Loucy (cell line): ENCODE data around the gene UQCRFS1.
"Not testable (repeated sequence)": the region's sequence is repeated elsewhere in the genome, so short reads cannot be mapped to it uniquely, and the experiment has no call there.

Experiments
- H2AFZ ChIP-seq: fragments of 200-600 bp; sonication (generic); 2 replicates; pipeline ENCODE4 v1.6.0; 2016; ENCODE audit warnings: antibody characterized with exemption, mild to moderate bottlenecking, low read length, moderate library complexity
- H3F3A ChIP-seq: fragments of 200-600 bp; 2 replicates; pipeline ENCODE4 v1.6.0; 2016; ENCODE audit warnings: antibody characterized with exemption, low read depth, mild to moderate bottlenecking
- H3K27me3 ChIP-seq: fragments of 200-600 bp; sonication (generic); 2 replicates; pipeline ENCODE4 v1.6.1; 2014; ENCODE audit warnings: low read length, mild to moderate bottlenecking; ENCODE audit not compliant: insufficient read depth, poor library complexity, severe bottlenecking
- H3K36me3 ChIP-seq: fragments of 200-600 bp; sonication (generic); 2 replicates; pipeline ENCODE4 v1.6.1; 2016; ENCODE audit warnings: low read length; ENCODE audit not compliant: insufficient read depth
- H3K4me1 ChIP-seq: fragments of 200-600 bp; sonication (generic); 2 replicates; pipeline ENCODE4 v1.5.1; 2014; ENCODE audit warnings: low read length, mild to moderate bottlenecking; ENCODE audit not compliant: insufficient read depth, poor library complexity, severe bottlenecking
- H3K4me2 ChIP-seq: fragments of 200-600 bp; sonication (generic); 2 replicates; pipeline ENCODE4 v1.6.0; 2014; ENCODE audit warnings: antibody characterized with exemption, low read length, low read depth, mild to moderate bottlenecking; ENCODE audit not compliant: poor library complexity, severe bottlenecking
- H3K4me3 ChIP-seq: fragments of 200-600 bp; sonication (generic); 2 replicates; pipeline ENCODE4 v1.5.1; 2014; ENCODE audit warnings: low read length, mild to moderate bottlenecking, mixed read lengths; ENCODE audit not compliant: poor library complexity, severe bottlenecking
- H3K79me2 ChIP-seq: fragments of 200-600 bp; sonication (generic); 2 replicates; pipeline ENCODE4 v1.6.1; 2014; ENCODE audit warnings: low read length; ENCODE audit not compliant: insufficient read depth
- H3K9ac ChIP-seq: fragments of 200-600 bp; sonication (generic); 2 replicates; pipeline ENCODE4 v1.6.0; 2014; ENCODE audit warnings: mild to moderate bottlenecking, low read depth, low read length, moderate library complexity; ENCODE audit not compliant: poor library complexity, severe bottlenecking
- H3K9me2 ChIP-seq: fragments of 200-600 bp; sonication (generic); replicated peaks from 2 replicates; pipeline ENCODE4 v1.6.1; 2016; ENCODE audit warnings: low read depth, low read length, mixed read lengths
- H3K9me3 ChIP-seq: fragments of 200-600 bp; sonication (generic); 2 replicates; pipeline ENCODE4 v1.6.1; 2014; ENCODE audit warnings: mild to moderate bottlenecking, antibody characterized with exemption, low read length, low read depth; ENCODE audit not compliant: insufficient read depth
- H4K20me1 ChIP-seq: fragments of 200-600 bp; sonication (generic); 2 replicates; pipeline ENCODE4 v1.6.0; 2014; ENCODE audit warnings: antibody characterized with exemption, low read length, mild to moderate bottlenecking; ENCODE audit not compliant: insufficient read depth, poor library complexity, severe bottlenecking
- CTCF ChIP-seq: fragments of 200-600 bp; sonication (generic); conservative IDR thresholded peaks from 2 replicates; pipeline ENCODE4 v1.5.1; 2014; ENCODE audit warnings: mild to moderate bottlenecking, antibody characterized with exemption, low read length
- EZH2phosphoT487 ChIP-seq: fragments of 200-600 bp; IDR thresholded peaks from 2 replicates; pipeline ENCODE4 v1.6.1; 2018; ENCODE audit warnings: antibody characterized with exemption, mild to moderate bottlenecking, moderate library complexity, borderline replicate concordance

The UQCRFS1 gene

GRCh38 chr19:29232315-29232852 is 19.4 kb upstream of the UQCRFS1 start:
- 0 out of 2 replicates have a peak, but pooled peaks cover 7% of the 10 kb centered on the region for H3K9me3 ChIP-seq
- H3K9me2 ChIP-seq = no peaks in the 10 kb centered on the region
- H4K20me1 ChIP-seq = no peaks in the 10 kb centered on the region
- TF ChIP-seq EZH2phosphoT487 = no peak
- TF ChIP-seq CTCF = no peak
- no peaks in the 10 kb centered on the region for H3K27me3 ChIP-seq
- no peaks in the 10 kb centered on the region for H3K79me2 ChIP-seq
- no peak overlapping the region for H3K4me3 ChIP-seq
- no peaks in the 10 kb centered on the region for H3K4me1 ChIP-seq
- H3K4me2 ChIP-seq = no peak overlapping the region
- H2AFZ ChIP-seq = no peak overlapping the region
- H3K36me3 ChIP-seq = no peaks in the 10 kb centered on the region
- H3F3A ChIP-seq = no peaks in the 10 kb centered on the region
- H3K9ac ChIP-seq = no peak overlapping the region

- not testable (repeated sequence) for H3K79me2 ChIP-seq, H4K20me1 ChIP-seq, H2AFZ ChIP-seq, H3K4me2 ChIP-seq, H3K36me3 ChIP-seq, H3F3A ChIP-seq, H3K4me3 ChIP-seq, H3K9me3 ChIP-seq, H3K9me2 ChIP-seq, H3K9ac ChIP-seq, H3K27me3 ChIP-seq, H3K4me1 ChIP-seq
Observed at GRCh38 chr19:29231306-29231705, 18.4 kb upstream of the UQCRFS1 start.

- Histone ChIP-seq H3F3A (no peaks in the 10 kb centered on the region), H3K27me3 (peaks cover 6% of the 10 kb centered on the region), H3K9ac (no peak overlapping the region), H3K4me3 (no peak overlapping the region), H3K4me2 (no peak overlapping the region), H3K9me2 (no peaks in the 10 kb centered on the region), H3K36me3 (no peaks in the 10 kb centered on the region), H4K20me1 (peaks cover under 1% of the 10 kb centered on the region), H2AFZ (no peak overlapping the region), H3K4me1 (peaks cover 6% of the 10 kb centered on the region), H3K79me2 (peaks cover 3% of the 10 kb centered on the region), H3K9me3 (peaks cover 3% of the 10 kb centered on the region; the same call in 1 of the 2 replicates)
- no peak for TF ChIP-seq CTCF
- no peak for TF ChIP-seq EZH2phosphoT487
Observed at GRCh38 chr19:29217616-29218015, 4.7 kb upstream of the UQCRFS1 start.

GRCh38 chr19:29216021-29216420 is 3.1 kb upstream of the UQCRFS1 start:
- H3K4me1 ChIP-seq = peaks cover 11% of the 10 kb centered on the region
- H3K9me2 ChIP-seq = no peaks in the 10 kb centered on the region
- no peak overlapping the region for H3K4me2 ChIP-seq
- peaks cover under 1% of the 10 kb centered on the region; the same call in 1 of the 2 replicates for H3K9me3 ChIP-seq
- H4K20me1 ChIP-seq = peaks cover 16% of the 10 kb centered on the region
- H3K79me2 ChIP-seq = peaks cover 19% of the 10 kb centered on the region
- H3K27me3 ChIP-seq = peaks cover 10% of the 10 kb centered on the region
- H2AFZ ChIP-seq = no peak overlapping the region
- no peak overlapping the region for H3K4me3 ChIP-seq
- TF ChIP-seq EZH2phosphoT487 = no peak
- no peak for TF ChIP-seq CTCF
- H3K9ac ChIP-seq = no peak overlapping the region
- H3F3A ChIP-seq = no peaks in the 10 kb centered on the region
- H3K36me3 ChIP-seq = no peaks in the 10 kb centered on the region
